ENCODE results near the gene CNDP1. TPM values are rescaled to one million over a fixed set of nuclear protein-coding genes. Genes with fewer than 3 reads are reported as not detected.

The CNDP1 gene
- total RNA-seq, 1 donor from 2014 or later = not detected

GRCh38 chr18:74510770-74511095 lies 23.6 kb upstream of the CNDP1 start:
- no peak for DNase-seq (ENCODE audit: low spot score)
- H3K9ac ChIP-seq = no peak overlapping the region
- no peak for TF ChIP-seq EZH2 (IDR thresholded peaks at IDR 0.05)
- no peak for TF ChIP-seq EZH2phosphoT487 (IDR thresholded peaks at IDR 0.05)
- TF ChIP-seq CTCF (IDR thresholded peaks at IDR 0.05) = no peak
- H3K4me1 ChIP-seq = no peaks in the 10 kb centered on the region
- no peaks in the 10 kb centered on the region for H4K20me1 ChIP-seq (ENCODE audit: low read depth)
- no peaks in the 10 kb centered on the region for H3K36me3 ChIP-seq
- no peaks in the 10 kb centered on the region for H3F3A ChIP-seq (ENCODE audit: low read depth)
- no peak overlapping the region for H3K4me3 ChIP-seq
- Mint-ChIP-seq H3K9me3 (no peaks in the 10 kb centered on the region), H3K27ac (no peak overlapping the region), H3K36me3 (peaks cover 43% of the 10 kb centered on the region), H3K4me3 (no peak overlapping the region), H3K4me1 (no peaks in the 10 kb centered on the region), H3K27me3 (ENCODE audit: insufficient read depth, low read depth) (no peaks in the 10 kb centered on the region)
- no peak overlapping the region for H3K27ac ChIP-seq
- no peaks in the 10 kb centered on the region for H3K27me3 ChIP-seq
- H3K4me2 ChIP-seq = no peak overlapping the region
- H3K79me2 ChIP-seq (ENCODE audit: low read depth) = no peaks in the 10 kb centered on the region
- no peak overlapping the region for H2AFZ ChIP-seq (replicated peaks)
- no peaks in the 10 kb centered on the region for H3K9me3 ChIP-seq (ENCODE audit: low read depth)

- Histone ChIP-seq H4K20me1 (ENCODE audit: low read depth) (no peaks in the 10 kb centered on the region), H3K27ac (no peak overlapping the region), H3F3A (ENCODE audit: low read depth) (no peaks in the 10 kb centered on the region), H3K27me3 (no peaks in the 10 kb centered on the region), H3K4me3 (no peak overlapping the region), H3K36me3 (no peaks in the 10 kb centered on the region), H3K79me2 (ENCODE audit: low read depth) (no peaks in the 10 kb centered on the region), H3K4me2 (no peak overlapping the region), H2AFZ (replicated peaks) (no peak overlapping the region), H3K4me1 (no peaks in the 10 kb centered on the region), H3K9me3 (ENCODE audit: low read depth) (no peaks in the 10 kb centered on the region), H3K9ac (no peak overlapping the region)
- no peak overlapping the region for H3K4me3 Mint-ChIP-seq
- H3K36me3 Mint-ChIP-seq = peaks cover 39% of the 10 kb centered on the region
- H3K4me1 Mint-ChIP-seq = no peaks in the 10 kb centered on the region
- TF ChIP-seq EZH2 (IDR thresholded peaks at IDR 0.05) = no peak
- no peak for TF ChIP-seq EZH2phosphoT487 (IDR thresholded peaks at IDR 0.05)
- no peak for TF ChIP-seq CTCF (IDR thresholded peaks at IDR 0.05)
- DNase-seq (ENCODE audit: low spot score) = no peak
- no peaks in the 10 kb centered on the region for H3K9me3 Mint-ChIP-seq
- no peak overlapping the region for H3K27ac Mint-ChIP-seq
- no peaks in the 10 kb centered on the region for H3K27me3 Mint-ChIP-seq (ENCODE audit: insufficient read depth, low read depth)
These were observed 22.5 kb upstream of the CNDP1 start for GRCh38 chr18:74511823-74512222.

DNA sequence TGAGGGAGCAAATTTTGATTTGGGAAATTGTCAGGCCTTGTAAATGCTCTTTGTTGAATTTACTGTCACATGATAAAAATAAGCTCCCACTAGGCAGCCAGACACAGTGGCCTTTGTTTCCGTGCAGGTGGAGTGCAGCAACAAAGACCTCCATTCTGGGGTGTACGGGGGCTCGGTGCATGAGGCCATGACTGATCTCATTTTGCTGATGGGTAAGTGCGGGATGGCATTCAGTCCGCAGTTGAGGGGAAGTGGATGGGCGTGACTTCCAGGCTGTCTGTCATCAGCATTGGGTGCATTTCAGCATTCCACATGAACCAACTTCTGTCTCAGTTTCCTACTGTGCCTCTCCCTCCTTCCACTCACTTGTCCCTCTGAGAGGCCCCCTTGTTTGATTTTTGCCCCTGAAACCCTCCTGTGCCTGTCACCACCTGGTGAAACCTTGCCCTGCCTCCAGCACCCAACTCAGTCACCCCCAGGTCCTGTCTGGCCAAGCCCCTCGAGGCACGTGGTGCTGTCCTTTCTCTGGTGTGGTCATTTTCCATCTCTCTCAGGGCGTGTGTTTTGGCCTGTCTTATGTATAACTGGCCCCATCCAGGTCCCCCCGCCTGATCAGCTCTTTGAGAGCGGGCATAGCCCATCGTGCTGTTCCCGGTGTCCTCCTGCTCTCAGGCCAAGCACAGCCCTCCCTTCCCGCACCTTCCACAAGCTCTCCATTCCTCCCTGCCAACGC lies 21.8 kb upstream of the CNDP1 start:
- no peak overlapping the region for H3K27ac ChIP-seq
- H3K4me1 ChIP-seq = no peaks in the 10 kb centered on the region
- no peaks in the 10 kb centered on the region for H3K36me3 ChIP-seq
- H2AFZ ChIP-seq (replicated peaks) = no peak overlapping the region
- H3K27ac Mint-ChIP-seq = no peak overlapping the region
- no peaks in the 10 kb centered on the region for H3K9me3 ChIP-seq (ENCODE audit: low read depth)
- no peak overlapping the region for H3K4me3 Mint-ChIP-seq
- H3K4me2 ChIP-seq = no peak overlapping the region
- H3K4me3 ChIP-seq = no peak overlapping the region
- TF ChIP-seq EZH2phosphoT487 (IDR thresholded peaks at IDR 0.05) (no peak), EZH2 (IDR thresholded peaks at IDR 0.05) (no peak), CTCF (IDR thresholded peaks at IDR 0.05) (no peak)
- H3F3A ChIP-seq (ENCODE audit: low read depth) = no peaks in the 10 kb centered on the region
- no peaks in the 10 kb centered on the region for H3K9me3 Mint-ChIP-seq
- no peak overlapping the region for H3K9ac ChIP-seq
- H3K79me2 ChIP-seq (ENCODE audit: low read depth) = no peaks in the 10 kb centered on the region
- no peaks in the 10 kb centered on the region for H3K4me1 Mint-ChIP-seq
- no peaks in the 10 kb centered on the region for H3K27me3 Mint-ChIP-seq (ENCODE audit: insufficient read depth, low read depth)
- DNase-seq (ENCODE audit: low spot score) = no peak
- no peaks in the 10 kb centered on the region for H4K20me1 ChIP-seq (ENCODE audit: low read depth)
- H3K27me3 ChIP-seq = no peaks in the 10 kb centered on the region
- peaks cover 38% of the 10 kb centered on the region for H3K36me3 Mint-ChIP-seq
